Tibial nerve (tissue), 4 donors: ENCODE data around the gene UBE2J2. TPM values are rescaled to one million over a fixed set of nuclear protein-coding genes. Genes with fewer than 3 reads are reported as not detected.

ENCODE experiments used
- DNase-seq, 2 donors: peaks; one replicate each; pipeline ENCODE4 v3.0.0-alpha.2; 2019; ENCODE audit warnings: low spot score in 2 of 2
- H3K27ac ChIP-seq, 4 donors: fragments of 200-600 bp; sonication (generic) in 3 of 4; one replicate each; pipeline ENCODE4 v1.5.1; 2017 to 2019; ENCODE audit warnings: mild to moderate bottlenecking in 1 of 4
- H3K27me3 ChIP-seq, 2 donors: fragments of 200-600 bp; sonication (generic) in 1 of 2; one replicate each; pipeline versions ENCODE4 v1.5.1 to v1.6.0; 2017 to 2019
- H3K36me3 ChIP-seq, 3 donors: fragments of 200-600 bp; sonication (generic); one replicate each; pipeline ENCODE4 v1.5.1; 2018 to 2019
- H3K4me1 ChIP-seq, 4 donors: fragments of 200-600 bp; sonication (generic) in 3 of 4; one replicate each; pipeline ENCODE4 v1.5.1; 2017 to 2019
- H3K4me3 ChIP-seq, 4 donors: fragments of 200-600 bp; sonication (generic) in 3 of 4; one replicate each; pipeline ENCODE4 v1.5.1; 2017 to 2019; ENCODE audit warnings: mild to moderate bottlenecking in 1 of 4, moderate library complexity in 1 of 4
- H3K9me3 ChIP-seq, 4 donors: fragments of 200-600 bp; sonication (generic) in 3 of 4; one replicate each; pipeline ENCODE4 v1.5.1; 2017 to 2019
- CTCF ChIP-seq, 5 experiments: fragments of 200-600 bp in 3 of 5; fragments of 450-650 bp in 2 of 5; sonication (generic) in 3 of 5; IDR thresholded peaks; one replicate each; pipeline ENCODE4 v1.5.1; 2016 to 2019; ENCODE audit warnings: antibody characterized with exemption in 5 of 5, mild to moderate bottlenecking in 3 of 5, moderate library complexity in 2 of 5
- EP300 ChIP-seq, 2 donors: sonication (generic); formaldehyde crosslinking; IDR thresholded peaks; one replicate each; pipeline ENCODE4 v1.6.1; 2017; ENCODE audit warnings: antibody characterized with exemption in 2 of 2, mild to moderate bottlenecking in 1 of 2
- POLR2A ChIP-seq, 2 donors: fragments of 450-650 bp; IDR thresholded peaks; one replicate each; pipeline ENCODE4 v1.6.1; 2017; ENCODE audit warnings: antibody characterized with exemption in 2 of 2, mild to moderate bottlenecking in 2 of 2, moderate library complexity in 2 of 2
- WGBS, 2 donors: methylation state at CpG; one replicate each; pipeline ENCODE4 v1.1.5; 2018; 5-methylcytosine and 5-hydroxymethylcytosine counted together
- total RNA-seq, 4 donors: library from RNA; depleted of rRNA; stranded (reverse); fragments of >200 nt; gene quantifications; one replicate each; pipeline ENCODE4 v1.1.0, GENCODE V29; 2016

Gene UBE2J2
- total RNA-seq, 4 donors from 2014 or later = 42.2 to 61.0 (median 53.5) TPM

GRCh38 chr1:1298861-1299685 is 25.4 kb upstream of the UBE2J2 start:
- TF ChIP-seq EP300 (IDR thresholded peaks at IDR 0.05) (no peak), POLR2A (IDR thresholded peaks at IDR 0.05) (no peak), CTCF (IDR thresholded peaks at IDR 0.05) (no peak)
- no peaks in the 10 kb centered on the region for H3K27me3 ChIP-seq
- H3K4me1 ChIP-seq = peaks cover 0 to 16% (median 5%) of the 10 kb centered on the region in 4 donors
- H3K36me3 ChIP-seq = peaks cover 0 to 57% (median 0%) of the 10 kb centered on the region in 3 donors
- 51 to 68% methylated on average over 21 to 23 of the region's 30 CpGs for WGBS, 2 donors
- H3K4me3 ChIP-seq = no peak overlapping the region
- DNase-seq = no peak
- no peak overlapping the region for H3K27ac ChIP-seq
- H3K9me3 ChIP-seq = no peaks in the 10 kb centered on the region

- Histone ChIP-seq H3K4me1 (peaks cover 0 to 6% (median 0%) of the 10 kb centered on the region in 4 donors), H3K36me3 (peaks cover 0 to 69% (median 0%) of the 10 kb centered on the region in 3 donors), H3K27ac (no peak overlapping the region), H3K4me3 (no peak overlapping the region), H3K27me3 (no peaks in the 10 kb centered on the region), H3K9me3 (no peaks in the 10 kb centered on the region)
- DNase-seq = no peak
- 88% methylated on average over 9 to 28 of the region's 31 CpGs for WGBS, 2 donors
- TF ChIP-seq POLR2A (IDR thresholded peaks at IDR 0.05) (no peak), CTCF (IDR thresholded peaks at IDR 0.05) (no peak), EP300 (IDR thresholded peaks at IDR 0.05) (no peak)
Measured at GRCh38 chr1:1297802-1298424, 24.3 kb upstream of the UBE2J2 start.

GRCh38 chr1:1296070-1297061 is 22.7 kb upstream of the UBE2J2 start:
- Histone ChIP-seq H3K9me3 (no peaks in the 10 kb centered on the region), H3K27ac (no peak overlapping the region), H3K4me3 (no peak overlapping the region), H3K4me1 (peaks cover 0 to 11% (median under 1%) of the 10 kb centered on the region in 4 donors), H3K27me3 (no peaks in the 10 kb centered on the region), H3K36me3 (peaks cover 0 to 77% (median 0%) of the 10 kb centered on the region in 3 donors)
- DNase-seq = no peak
- 92 to 96% methylated on average over 38 to 45 of the region's 62 CpGs for WGBS, 2 donors
- TF ChIP-seq POLR2A (IDR thresholded peaks at IDR 0.05) (no peak), CTCF (IDR thresholded peaks at IDR 0.05) (no peak), EP300 (IDR thresholded peaks at IDR 0.05) (no peak)

GRCh38 chr1:1295154-1295923 is 21.7 kb upstream of the UBE2J2 start:
- DNase-seq = no peak
- H3K27me3 ChIP-seq = no peaks in the 10 kb centered on the region
- WGBS, 2 donors = 94 to 95% methylated on average over 27 to 31 of the region's 35 CpGs
- no peak overlapping the region for H3K4me3 ChIP-seq
- H3K36me3 ChIP-seq = peaks cover 0 to 76% (median 0%) of the 10 kb centered on the region in 3 donors
- no peaks in the 10 kb centered on the region for H3K9me3 ChIP-seq
- peaks cover 0 to 21% (median 3%) of the 10 kb centered on the region in 4 donors for H3K4me1 ChIP-seq
- TF ChIP-seq EP300 (IDR thresholded peaks at IDR 0.05) (no peak), CTCF (IDR thresholded peaks at IDR 0.05) (no peak), POLR2A (IDR thresholded peaks at IDR 0.05) (no peak)
- H3K27ac ChIP-seq = no peak overlapping the region
